Neural cell (in vitro differentiated cells): ENCODE results near the gene LTK. TPM values are rescaled to one million over a fixed set of nuclear protein-coding genes. Genes with fewer than 3 reads are reported as not detected.

Source experiments
- H2AFZ ChIP-seq: fragments of 200-600, 300-800 bp; sonication (generic), shearing (Covaris generic); 2 replicates; pipeline ENCODE4 v1.6.0; 2014; ENCODE audit warnings: low read depth, mild to moderate bottlenecking, antibody characterized with exemption, low read length, moderate library complexity
- H3F3A ChIP-seq: fragments of 200-600 bp; shearing (Covaris generic); 2 replicates; pipeline ENCODE4 v1.6.1; 2016; ENCODE audit warnings: mild to moderate bottlenecking, moderate library complexity, mixed read lengths, antibody characterized with exemption, low read length; ENCODE audit not compliant: insufficient read depth, poor library complexity, severe bottlenecking
- H3K27ac ChIP-seq: fragments of 200-600, 300-800 bp; sonication (generic), shearing (Covaris generic); 2 replicates; pipeline ENCODE4 v1.5.1; 2014; ENCODE audit warnings: mild to moderate bottlenecking, low read length, moderate library complexity
- H3K27me3 ChIP-seq: fragments of 300-800, 200-600 bp; sonication (generic), shearing (Covaris generic); 2 replicates; pipeline ENCODE4 v1.6.0; 2014; ENCODE audit warnings: mild to moderate bottlenecking, low read depth, low read length, moderate library complexity; ENCODE audit not compliant: insufficient read depth
- H3K36me3 ChIP-seq: fragments of 300-800, 200-600 bp; sonication (generic), shearing (Covaris generic); 2 replicates; pipeline ENCODE4 v1.5.1; 2014; ENCODE audit warnings: mild to moderate bottlenecking, antibody characterized with exemption, low read length, moderate library complexity; ENCODE audit not compliant: insufficient read depth
- H3K4me2 ChIP-seq: fragments of 300-800, 200-600 bp; sonication (generic), shearing (Covaris generic); 2 replicates; pipeline ENCODE4 v1.6.0; 2014; ENCODE audit warnings: mild to moderate bottlenecking, low read length
- H3K4me3 ChIP-seq: fragments of 300-800, 200-600 bp; sonication (generic), shearing (Covaris generic); 2 replicates; pipeline ENCODE4 v1.5.1; 2014; ENCODE audit warnings: mild to moderate bottlenecking, low read length, moderate library complexity
- H3K79me2 ChIP-seq: fragments of 200-600 bp; shearing (Covaris generic); replicated peaks from 2 replicates; pipeline ENCODE4 v1.6.0; 2014; ENCODE audit warnings: mild to moderate bottlenecking, low read length, moderate library complexity; ENCODE audit not compliant: insufficient read depth
- H3K9ac ChIP-seq: fragments of 300-800, 200-600 bp; sonication (generic), shearing (Covaris generic); 2 replicates; pipeline ENCODE4 v1.6.1; 2016; ENCODE audit warnings: mild to moderate bottlenecking, low read length, mixed read lengths
- H3K9me2 ChIP-seq: fragments of 200-600 bp; shearing (Covaris generic); 2 replicates; pipeline ENCODE4 v1.6.1; 2016; ENCODE audit warnings: mild to moderate bottlenecking, low read length, mixed read lengths; ENCODE audit not compliant: insufficient read depth
- H3K9me3 ChIP-seq: fragments of 200-600, 300-800 bp; sonication (generic), shearing (Covaris generic); 2 replicates; pipeline ENCODE4 v1.6.1; 2016; ENCODE audit warnings: mild to moderate bottlenecking, mixed run types, low read length, moderate library complexity, mixed read lengths
- H4K20me1 ChIP-seq: fragments of 200-600 bp; shearing (Covaris generic); 2 replicates; pipeline ENCODE4 v1.6.1; 2016; ENCODE audit warnings: mild to moderate bottlenecking, mixed run types; ENCODE audit not compliant: insufficient read depth
- CTCF ChIP-seq: fragments of 450-650 bp; IDR thresholded peaks from 2 replicates; pipeline ENCODE4 v1.5.1; 2014; ENCODE audit warnings: antibody characterized with exemption, mild to moderate bottlenecking, moderate library complexity; ENCODE audit not compliant: poor library complexity, severe bottlenecking
- EZH2 ChIP-seq: fragments of 200-600, 300-800 bp; shearing (Covaris generic), sonication (generic); IDR thresholded peaks from 2 replicates; pipeline ENCODE4 v1.6.1; 2014; ENCODE audit warnings: antibody characterized with exemption, low read length, borderline replicate concordance, mild to moderate bottlenecking; ENCODE audit not compliant: insufficient read depth, poor library complexity, severe bottlenecking
- MXI1 ChIP-seq: fragments of 450-650 bp; conservative IDR thresholded peaks from 2 replicates; pipeline ENCODE4 v1.6.1; 2014; ENCODE audit warnings: antibody characterized with exemption, mild to moderate bottlenecking; ENCODE audit not compliant: poor library complexity, severe bottlenecking
- RAD21 ChIP-seq: fragments of 450-650 bp; conservative IDR thresholded peaks from 2 replicates; pipeline ENCODE4 v1.6.1; 2014; ENCODE audit warnings: antibody characterized with exemption, mild to moderate bottlenecking, moderate library complexity
- REST ChIP-seq: IDR thresholded peaks from 2 replicates; pipeline ENCODE4 v1.6.1; 2012; ENCODE audit warnings: borderline replicate concordance
- SMC3 ChIP-seq: fragments of 450-650 bp; conservative IDR thresholded peaks from 2 replicates; pipeline ENCODE4 v1.6.1; 2014; ENCODE audit warnings: antibody characterized with exemption, mild to moderate bottlenecking, moderate library complexity; ENCODE audit not compliant: poor library complexity
- TAF1 ChIP-seq: IDR thresholded peaks from 2 replicates; pipeline ENCODE4 v1.6.1; 2012; ENCODE audit warnings: low read depth
- polyA plus RNA-seq: library from polyadenylated mRNA; depleted of rRNA; stranded (reverse); fragments of >200 nt; gene quantifications from 2 replicates; pipeline ENCODE4 v1.2.3, GENCODE V29; 2014

The LTK gene
- polyA plus RNA-seq, 1 donor from 2014 or later: 0.28 TPM

GRCh38 chr15:41559239-41559782 lies 45.7 kb upstream of the LTK start:
- Histone ChIP-seq H3K27ac (no peak overlapping the region), H3K9me3 (no peaks in the 10 kb centered on the region)

More at GRCh38 chr15:41559239-41559782, 45.7 kb upstream of the LTK start:
- Histone ChIP-seq H3K9ac (peak overlapping the region; percentile 65), H3K9me2 (no peaks in the 10 kb centered on the region), H3K4me3 (peak overlapping the region; percentile 79), H3F3A (peaks cover 7% of the 10 kb centered on the region), H3K79me2 (no peaks in the 10 kb centered on the region), H3K36me3 (no peaks in the 10 kb centered on the region), H4K20me1 (no peaks in the 10 kb centered on the region), H3K4me2 (peak overlapping the region; percentile 72), H3K27me3 (no peaks in the 10 kb centered on the region), H2AFZ (no peak overlapping the region)
- TF ChIP-seq RAD21: no peak
- no peak for TF ChIP-seq REST
- no peak for TF ChIP-seq CTCF
- TF ChIP-seq MXI1: peak; percentile 7
- TF ChIP-seq SMC3: no peak
- TF ChIP-seq EZH2: no peak
- peak; percentile 46 for TF ChIP-seq TAF1
